ENCODE results near the gene ELK3.

DNA sequence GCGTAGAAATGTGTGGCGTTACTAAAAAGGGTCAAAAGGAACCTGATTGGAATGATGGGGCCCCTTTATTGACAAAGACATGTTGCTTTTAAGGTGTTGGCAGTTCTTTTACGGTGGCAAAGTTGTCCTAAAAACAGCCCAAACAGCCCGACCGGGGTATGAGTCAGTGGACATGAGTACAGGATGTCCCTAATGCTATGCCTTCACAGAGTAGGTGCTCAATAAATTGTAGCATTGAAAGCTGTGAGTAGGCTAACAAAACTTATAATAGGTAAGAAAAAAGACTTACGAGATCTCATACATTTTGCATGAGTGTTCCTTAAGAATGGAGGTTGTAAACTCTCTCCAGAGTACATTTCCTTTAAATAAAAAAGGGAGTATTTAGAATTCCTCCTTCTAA, 2.6 kb downstream of the ELK3 start:
- TF ChIP-seq JUN (IDR thresholded peaks at IDR 0.05; ENCODE audit: low read depth, low read length) = no peak
- TF ChIP-seq, protein P1, sequence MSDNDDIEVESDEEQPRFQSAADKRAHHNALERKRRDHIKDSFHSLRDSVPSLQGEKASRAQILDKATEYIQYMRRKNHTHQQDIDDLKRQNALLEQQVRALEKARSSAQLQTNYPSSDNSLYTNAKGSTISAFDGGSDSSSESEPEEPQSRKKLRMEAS (IDR thresholded peaks at IDR 0.05) = no peak
- TF ChIP-seq, protein P2, sequence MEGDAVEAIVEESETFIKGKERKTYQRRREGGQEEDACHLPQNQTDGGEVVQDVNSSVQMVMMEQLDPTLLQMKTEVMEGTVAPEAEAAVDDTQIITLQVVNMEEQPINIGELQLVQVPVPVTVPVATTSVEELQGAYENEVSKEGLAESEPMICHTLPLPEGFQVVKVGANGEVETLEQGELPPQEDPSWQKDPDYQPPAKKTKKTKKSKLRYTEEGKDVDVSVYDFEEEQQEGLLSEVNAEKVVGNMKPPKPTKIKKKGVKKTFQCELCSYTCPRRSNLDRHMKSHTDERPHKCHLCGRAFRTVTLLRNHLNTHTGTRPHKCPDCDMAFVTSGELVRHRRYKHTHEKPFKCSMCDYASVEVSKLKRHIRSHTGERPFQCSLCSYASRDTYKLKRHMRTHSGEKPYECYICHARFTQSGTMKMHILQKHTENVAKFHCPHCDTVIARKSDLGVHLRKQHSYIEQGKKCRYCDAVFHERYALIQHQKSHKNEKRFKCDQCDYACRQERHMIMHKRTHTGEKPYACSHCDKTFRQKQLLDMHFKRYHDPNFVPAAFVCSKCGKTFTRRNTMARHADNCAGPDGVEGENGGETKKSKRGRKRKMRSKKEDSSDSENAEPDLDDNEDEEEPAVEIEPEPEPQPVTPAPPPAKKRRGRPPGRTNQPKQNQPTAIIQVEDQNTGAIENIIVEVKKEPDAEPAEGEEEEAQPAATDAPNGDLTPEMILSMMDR (IDR thresholded peaks at IDR 0.05; ENCODE audit: control extremely low read depth in 1 of 3, insufficient read depth in 1 of 3, low read depth in 1 of 3, low read length in 3 of 3) = no peak
